Measurements from ENCODE around the gene PHKA1. TPM values are rescaled to one million over a fixed set of nuclear protein-coding genes. Genes with fewer than 3 reads are reported as not detected.

PHKA1 gene
- total and polyA plus RNA-seq, 2 donors (not counting 3 experiments of a cell fraction or from before 2014, with no cell fraction given) = 3.3 to 5.5 TPM

GRCh38 chrX:72635930-72636329 is 78.2 kb downstream of the PHKA1 start:
- BruUV-seq (replicated peaks) = no TSS peak
- POLR2A ChIA-PET = no interaction called here
- FAIRE-seq = no peak

More at GRCh38 chrX:72635930-72636329, 78.2 kb downstream of the PHKA1 start:
- CTCF ChIA-PET = interaction anchor here (1.5 kb wide), 1 partner anchor 66 kb away, joined by 3 read pairs; no protein-coding TSS in a partner anchor
- no peak for DNase-seq (ENCODE audit: low read depth, low spot score)
- dilution Hi-C loops (cut with MboI; ENCODE audit: extremely low pct_ligation_motif_present, low sequenced_read_pairs) (no loop called here), intact Hi-C loops (cut with micrococcal nuclease) (no loop called here)
- Histone ChIP-seq H2AFZ (ENCODE audit: low read depth, low read length) (no peak overlapping the region), H3K27me3 (ENCODE audit: control insufficient read depth in 2 of 2, insufficient read depth in 2 of 2, low read length in 2 of 2) (no peaks in the 10 kb centered on the region), H4K20me1 (replicated peaks; ENCODE audit: control insufficient read depth, extremely low read depth, insufficient read depth, low read length) (no peaks in the 10 kb centered on the region), H3K9me1 (replicated peaks; ENCODE audit: control insufficient read depth, extremely low read depth, insufficient read depth, low read length) (no peaks in the 10 kb centered on the region), H3K4me1 (ENCODE audit: control insufficient read depth, extremely low read depth, insufficient read depth, low read length) (peaks cover 4% of the 10 kb centered on the region), H3K4me3 (replicated peaks in 1 of 3; ENCODE audit: insufficient read depth in 1 of 3, low read depth in 1 of 3, low read length in 3 of 3) (no peak overlapping the region), H3K79me2 (ENCODE audit: control insufficient read depth, insufficient read depth, low read length) (no peaks in the 10 kb centered on the region), H3K27ac (ENCODE audit: insufficient read depth, low read depth, low read length) (no peak overlapping the region), H3K36me3 (ENCODE audit: control insufficient read depth in 2 of 2, extremely low read depth in 1 of 2, insufficient read depth in 2 of 2, low read length in 2 of 2) (no peaks in the 10 kb centered on the region), H3K4me2 (ENCODE audit: insufficient read depth, low read length) (no peak overlapping the region), H3K9ac (replicated peaks; ENCODE audit: extremely low read depth, insufficient read depth, low read length) (no peak overlapping the region), H3K9me3 (replicated peaks; ENCODE audit: control insufficient read depth, insufficient read depth, low read length) (no peaks in the 10 kb centered on the region)
- TF ChIP-seq CTCF (IDR thresholded peaks at IDR 0.05; ENCODE audit: extremely low read depth in 1 of 2, insufficient read depth in 1 of 2, low read depth in 1 of 2, low read length in 2 of 2) (no peak), POLR2AphosphoS5 (IDR thresholded peaks at IDR 0.05; ENCODE audit: insufficient read depth, low read depth, low read length) (no peak), EZH2 (IDR thresholded peaks at IDR 0.05; ENCODE audit: borderline replicate concordance, low read depth, low read length, severe bottlenecking) (no peak), FOS (IDR thresholded peaks at IDR 0.05; ENCODE audit: borderline replicate concordance, insufficient read depth, low read length) (no peak), POLR2A (IDR thresholded peaks at IDR 0.05; ENCODE audit: low read depth, low read length) (no peak), GATA2 (IDR thresholded peaks at IDR 0.05; ENCODE audit: insufficient read depth, insufficient read length, low read depth, low read length) (no peak), MYC (IDR thresholded peaks at IDR 0.05; ENCODE audit: low read depth, low read length) (no peak), JUN (IDR thresholded peaks at IDR 0.05; ENCODE audit: borderline replicate concordance, insufficient read depth, insufficient read length, low read depth) (no peak)
- TF ChIP-seq, protein P1, sequence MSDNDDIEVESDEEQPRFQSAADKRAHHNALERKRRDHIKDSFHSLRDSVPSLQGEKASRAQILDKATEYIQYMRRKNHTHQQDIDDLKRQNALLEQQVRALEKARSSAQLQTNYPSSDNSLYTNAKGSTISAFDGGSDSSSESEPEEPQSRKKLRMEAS (IDR thresholded peaks at IDR 0.05; ENCODE audit: insufficient read depth, insufficient read length) = no peak

All from endothelial cell of umbilical vein (primary cell).